C4-2B (cell line): ENCODE measurements around the gene KDM3A.

Experiments
- ZFX ChIP-seq: fragments of 450-650 bp; IDR thresholded peaks from 2 replicates; pipeline ENCODE4 v1.6.1; 2017
- TF ChIP-seq, protein P1 (sequence below): fragments of 450-650 bp; conservative IDR thresholded peaks from 2 replicates; pipeline ENCODE4 v1.5.1; 2017; ENCODE audit warnings: mild to moderate bottlenecking

DNA sequence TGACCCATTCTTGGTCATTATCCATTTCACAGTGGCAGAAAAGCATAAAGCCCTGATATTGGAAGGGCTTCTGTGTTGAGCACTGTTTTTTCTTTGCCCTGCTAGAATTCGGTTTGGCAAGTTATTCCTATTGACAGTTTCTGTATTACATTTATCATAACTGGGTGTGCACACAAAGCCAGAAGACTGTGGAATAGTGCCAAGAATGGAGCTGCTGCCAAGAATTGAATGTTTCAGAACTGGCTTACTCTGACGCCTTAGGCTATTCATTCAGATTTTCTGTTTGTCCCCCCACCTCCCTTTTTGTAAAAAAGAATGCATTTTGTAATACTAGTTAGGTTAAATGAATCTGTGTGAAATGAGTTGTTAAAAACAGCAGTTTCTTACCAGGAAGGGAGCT, 12.7 kb downstream of the KDM3A start:
- TF ChIP-seq, protein P1, sequence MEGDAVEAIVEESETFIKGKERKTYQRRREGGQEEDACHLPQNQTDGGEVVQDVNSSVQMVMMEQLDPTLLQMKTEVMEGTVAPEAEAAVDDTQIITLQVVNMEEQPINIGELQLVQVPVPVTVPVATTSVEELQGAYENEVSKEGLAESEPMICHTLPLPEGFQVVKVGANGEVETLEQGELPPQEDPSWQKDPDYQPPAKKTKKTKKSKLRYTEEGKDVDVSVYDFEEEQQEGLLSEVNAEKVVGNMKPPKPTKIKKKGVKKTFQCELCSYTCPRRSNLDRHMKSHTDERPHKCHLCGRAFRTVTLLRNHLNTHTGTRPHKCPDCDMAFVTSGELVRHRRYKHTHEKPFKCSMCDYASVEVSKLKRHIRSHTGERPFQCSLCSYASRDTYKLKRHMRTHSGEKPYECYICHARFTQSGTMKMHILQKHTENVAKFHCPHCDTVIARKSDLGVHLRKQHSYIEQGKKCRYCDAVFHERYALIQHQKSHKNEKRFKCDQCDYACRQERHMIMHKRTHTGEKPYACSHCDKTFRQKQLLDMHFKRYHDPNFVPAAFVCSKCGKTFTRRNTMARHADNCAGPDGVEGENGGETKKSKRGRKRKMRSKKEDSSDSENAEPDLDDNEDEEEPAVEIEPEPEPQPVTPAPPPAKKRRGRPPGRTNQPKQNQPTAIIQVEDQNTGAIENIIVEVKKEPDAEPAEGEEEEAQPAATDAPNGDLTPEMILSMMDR, result no peak
- TF ChIP-seq ZFX, result no peak
